Gastrocnemius medialis (tissue), 4 donors: ENCODE results near the gene ACO2. TPM values are rescaled to one million over a fixed set of nuclear protein-coding genes. Genes with fewer than 3 reads are reported as not detected.

ENCODE experiments used
- ATAC-seq, 2 donors: fragments of 150-250 bp; one replicate each; pipeline ENCODE4 v1.9.1; 2016
- DNase-seq, 2 donors: peaks; one replicate each; pipeline ENCODE4 v3.0.0-alpha.2; 2019
- H3K27ac ChIP-seq, 4 donors: fragments of 200-600 bp; sonication (generic); 1 replicate in 1 of 4; 2 replicates in 3 of 4; pipeline ENCODE4 v1.5.1; 2016 to 2018; ENCODE audit warnings: mild to moderate bottlenecking in 2 of 4, moderate library complexity in 1 of 4
- H3K27me3 ChIP-seq, 3 donors: fragments of 200-600 bp; sonication (generic) in 2 of 3; 1 replicate in 1 of 3; 2 replicates in 2 of 3; pipeline versions ENCODE4 v1.5.1 to v1.6.0; 2016 to 2019; ENCODE audit warnings: mild to moderate bottlenecking in 1 of 3, moderate library complexity in 1 of 3
- H3K36me3 ChIP-seq, 2 donors: fragments of 200-600 bp; sonication (generic) in 1 of 2; one replicate each; pipeline ENCODE4 v1.5.1; 2017 to 2018
- H3K4me1 ChIP-seq, 2 donors: fragments of 200-600 bp; sonication (generic) in 1 of 2; one replicate each; pipeline ENCODE4 v1.5.1; 2016 to 2017; ENCODE audit warnings: mild to moderate bottlenecking in 2 of 2
- H3K4me3 ChIP-seq, 4 donors: fragments of 200-600 bp; sonication (generic) in 3 of 4; 1 replicate in 1 of 4; 2 replicates in 3 of 4; pipeline ENCODE4 v1.5.1; 2016 to 2019; ENCODE audit warnings: mild to moderate bottlenecking in 2 of 4
- H3K9me3 ChIP-seq, 3 donors: fragments of 200-600 bp; sonication (generic) in 2 of 3; 1 replicate in 1 of 3; 2 replicates in 2 of 3; pipeline ENCODE4 v1.5.1; 2016 to 2019
- POLR2A ChIP-seq, 2 donors: fragments of 450-650 bp; IDR thresholded peaks; one replicate each; pipeline ENCODE4 v1.6.1; 2017; ENCODE audit warnings: antibody characterized with exemption in 2 of 2, mild to moderate bottlenecking in 2 of 2, moderate library complexity in 2 of 2
- in situ Hi-C, 4 donors: fragments of 200-750 bp; cut with MboI; loops; one replicate each; pipeline versions ENCODE4 v1.15.0 to v1.8.0; 2017; ENCODE audit warnings: low sequenced_read_pairs in 4 of 4
- intact Hi-C: fragments of 100-400 bp; cut with DNase I; formaldehyde crosslinking; loops from one replicate; pipeline ENCODE4 v1.15.1; 2023; ENCODE audit warnings: low total_unique reads
- total RNA-seq, 4 donors: library from RNA; depleted of rRNA; stranded (reverse); fragments of >200 nt; gene quantifications; one replicate each; pipeline versions ENCODE4 v1.1.0 to v1.2.3, GENCODE V29; 2016
- TF ChIP-seq, protein P1 (sequence below), 5 experiments: fragments of 450-650 bp in 3 of 5; fragments of 200-600 bp in 2 of 5; sonication (generic) in 2 of 5; IDR thresholded peaks in 4 of 5; conservative IDR thresholded peaks in 1 of 5; 1 replicate in 4 of 5; 2 replicates in 1 of 5; pipeline ENCODE4 v1.5.1; 2016 to 2019; ENCODE audit warnings: antibody characterized with exemption in 5 of 5, mild to moderate bottlenecking in 3 of 5, moderate library complexity in 3 of 5

The ACO2 gene
- total RNA-seq, 4 donors from 2014 or later, result 361 to 763 (median 473) TPM

GRCh38 chr22:41560095-41560471, 91.2 kb downstream of the ACO2 start:
- no peak for ATAC-seq
- Histone ChIP-seq H3K4me3 (no peak overlapping the region), H3K9me3 (no peaks in the 10 kb centered on the region), H3K36me3 (no peaks in the 10 kb centered on the region), H3K4me1 (no peaks in the 10 kb centered on the region), H3K27me3 (peaks cover 2 to 14% (median 6%) of the 10 kb centered on the region in 3 donors), H3K27ac (no peak overlapping the region)
- no peak for DNase-seq
- intact Hi-C loops (no loop called here), in situ Hi-C loops (no loop called here)
- no peak for TF ChIP-seq POLR2A (IDR thresholded peaks at IDR 0.05)

DNA sequence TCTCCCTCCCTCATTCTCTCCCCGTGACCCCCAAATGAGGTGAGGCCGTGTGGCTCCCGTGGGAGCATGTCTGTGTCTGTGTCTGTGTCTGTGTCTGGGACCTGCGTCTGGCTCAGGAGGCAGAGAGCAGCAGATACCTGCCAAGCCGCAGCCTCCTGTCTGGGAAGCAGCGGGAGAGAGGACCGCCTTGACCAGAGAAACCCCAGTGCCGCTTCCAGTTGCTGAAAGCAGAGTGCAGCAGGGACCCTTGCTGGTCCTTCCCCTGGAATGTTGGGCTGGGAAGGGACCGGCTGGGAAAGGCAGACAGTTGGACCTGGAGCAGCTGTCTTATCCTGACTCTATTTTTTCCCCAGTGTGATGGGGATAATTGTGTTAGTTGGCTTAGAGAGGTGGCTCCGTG, 92.4 kb downstream of the ACO2 start:
- no peak for ATAC-seq
- H3K4me3 ChIP-seq, result no peak overlapping the region
- H3K36me3 ChIP-seq, result no peaks in the 10 kb centered on the region
- in situ Hi-C loops, result no loop called here
- no peak for DNase-seq
- intact Hi-C loops, result no loop called here
- H3K4me1 ChIP-seq, result peaks cover 0 to 6% of the 10 kb centered on the region in 2 donors
- TF ChIP-seq POLR2A (IDR thresholded peaks at IDR 0.05), result no peak
- TF ChIP-seq, protein P1, sequence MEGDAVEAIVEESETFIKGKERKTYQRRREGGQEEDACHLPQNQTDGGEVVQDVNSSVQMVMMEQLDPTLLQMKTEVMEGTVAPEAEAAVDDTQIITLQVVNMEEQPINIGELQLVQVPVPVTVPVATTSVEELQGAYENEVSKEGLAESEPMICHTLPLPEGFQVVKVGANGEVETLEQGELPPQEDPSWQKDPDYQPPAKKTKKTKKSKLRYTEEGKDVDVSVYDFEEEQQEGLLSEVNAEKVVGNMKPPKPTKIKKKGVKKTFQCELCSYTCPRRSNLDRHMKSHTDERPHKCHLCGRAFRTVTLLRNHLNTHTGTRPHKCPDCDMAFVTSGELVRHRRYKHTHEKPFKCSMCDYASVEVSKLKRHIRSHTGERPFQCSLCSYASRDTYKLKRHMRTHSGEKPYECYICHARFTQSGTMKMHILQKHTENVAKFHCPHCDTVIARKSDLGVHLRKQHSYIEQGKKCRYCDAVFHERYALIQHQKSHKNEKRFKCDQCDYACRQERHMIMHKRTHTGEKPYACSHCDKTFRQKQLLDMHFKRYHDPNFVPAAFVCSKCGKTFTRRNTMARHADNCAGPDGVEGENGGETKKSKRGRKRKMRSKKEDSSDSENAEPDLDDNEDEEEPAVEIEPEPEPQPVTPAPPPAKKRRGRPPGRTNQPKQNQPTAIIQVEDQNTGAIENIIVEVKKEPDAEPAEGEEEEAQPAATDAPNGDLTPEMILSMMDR (IDR thresholded peaks at IDR 0.05 in 4 of 5, conservative IDR thresholded peaks at IDR 0.05 in 1 of 5), result no peak
- no peaks in the 10 kb centered on the region for H3K9me3 ChIP-seq
- no peak overlapping the region for H3K27ac ChIP-seq
- H3K27me3 ChIP-seq, result peaks cover 2 to 13% (median 6%) of the 10 kb centered on the region in 3 donors

DNA sequence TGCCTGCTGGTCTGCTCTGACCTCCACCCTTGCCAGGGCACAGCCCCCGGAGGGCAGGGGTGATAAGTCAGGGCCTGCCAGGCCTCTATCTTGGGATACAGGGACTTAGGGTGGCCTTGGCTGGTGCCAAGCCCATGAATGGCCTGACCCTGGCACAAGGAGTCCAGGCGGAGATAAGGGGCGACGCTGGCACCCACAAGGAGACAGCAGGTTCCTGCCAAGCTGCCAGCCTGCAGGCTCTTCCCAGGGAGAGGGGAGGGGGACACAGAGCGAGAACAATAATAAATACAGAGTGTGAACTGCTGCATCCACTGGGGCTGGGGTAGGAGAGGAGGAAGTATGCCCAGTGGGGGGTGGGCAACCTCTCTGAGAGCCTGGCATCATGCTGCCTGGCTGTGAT, 92.9 kb downstream of the ACO2 start:
- TF ChIP-seq, protein P1 (IDR thresholded peaks at IDR 0.05 in 4 of 5, conservative IDR thresholded peaks at IDR 0.05 in 1 of 5), result no peak
- no peak for TF ChIP-seq POLR2A (IDR thresholded peaks at IDR 0.05)
- H3K27ac ChIP-seq, result no peak overlapping the region
- no peaks in the 10 kb centered on the region for H3K9me3 ChIP-seq
- H3K4me3 ChIP-seq, result no peak overlapping the region
- H3K27me3 ChIP-seq, result peaks cover 2 to 10% (median 6%) of the 10 kb centered on the region in 3 donors
- intact Hi-C loops, result no loop called here
- no peak for ATAC-seq
- peaks cover 0 to 6% of the 10 kb centered on the region in 2 donors for H3K4me1 ChIP-seq
- no peaks in the 10 kb centered on the region for H3K36me3 ChIP-seq
- in situ Hi-C loops, result no loop called here
- no peak for DNase-seq

- Histone ChIP-seq H3K27me3 (peaks cover 0 to 10% (median 4%) of the 10 kb centered on the region in 3 donors), H3K4me1 (peaks cover 0 to 6% of the 10 kb centered on the region in 2 donors), H3K36me3 (no peaks in the 10 kb centered on the region), H3K9me3 (no peaks in the 10 kb centered on the region), H3K27ac (peak overlapping the region in 1 of 4 donors; percentile 27), H3K4me3 (no peak overlapping the region)
- DNase-seq (no peak), ATAC-seq (no peak)
- TF ChIP-seq POLR2A (IDR thresholded peaks at IDR 0.05), result no peak
- TF ChIP-seq, protein P1 (IDR thresholded peaks at IDR 0.05 in 4 of 5, conservative IDR thresholded peaks at IDR 0.05 in 1 of 5), result no peak
- in situ Hi-C loops, result no loop called here
- intact Hi-C loops, result no loop called here
Measured at GRCh38 chr22:41562461-41562860, 93.5 kb downstream of the ACO2 start.

DNA sequence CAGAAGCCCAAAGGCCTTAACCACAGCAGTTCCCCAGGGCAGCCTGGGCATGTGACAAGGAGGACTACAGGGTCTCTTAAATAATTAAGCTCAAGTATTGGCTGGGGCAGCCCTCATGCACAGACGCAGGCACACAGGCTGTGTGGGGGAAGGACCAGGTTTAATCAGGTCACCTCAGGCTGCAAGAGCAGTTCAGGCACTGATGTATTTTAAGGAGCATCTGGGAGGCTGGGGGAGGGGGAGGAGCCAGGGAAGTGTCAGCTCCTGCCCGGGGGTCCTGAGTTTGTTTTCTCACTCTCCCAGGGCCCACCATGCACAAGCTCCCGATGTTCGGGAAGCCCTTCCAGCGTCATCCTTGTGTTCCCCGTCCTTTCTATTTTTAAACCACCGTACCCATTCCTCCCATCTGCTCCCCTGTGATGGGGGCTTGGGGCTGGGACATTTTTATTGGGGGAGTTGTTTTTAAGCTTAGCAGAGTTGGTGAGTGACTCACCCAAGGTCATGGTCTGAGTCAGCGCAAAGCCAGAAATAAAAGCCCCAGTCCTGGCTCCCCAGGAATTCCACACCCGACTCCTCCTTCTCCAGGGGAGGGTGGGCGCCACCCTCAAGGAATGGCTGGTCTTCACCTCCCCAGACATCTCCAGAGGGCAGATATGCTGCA, 94.3 kb downstream of the ACO2 start:
- TF ChIP-seq POLR2A (IDR thresholded peaks at IDR 0.05), result no peak
- TF ChIP-seq, protein P1 (IDR thresholded peaks at IDR 0.05 in 4 of 5, conservative IDR thresholded peaks at IDR 0.05 in 1 of 5), result no peak
- Histone ChIP-seq H3K36me3 (no peaks in the 10 kb centered on the region), H3K4me1 (peaks cover 0 to 6% of the 10 kb centered on the region in 2 donors), H3K9me3 (no peaks in the 10 kb centered on the region), H3K27ac (peak overlapping the region in 1 of 4 donors; percentile 27), H3K27me3 (peaks cover 0 to 5% (median 0%) of the 10 kb centered on the region in 3 donors), H3K4me3 (no peak overlapping the region)
- DNase-seq (no peak), ATAC-seq (no peak)
- in situ Hi-C loops (no loop called here), intact Hi-C loops (no loop called here)
